ENCODE measurements around the gene HOXD11. TPM values are rescaled to one million over a fixed set of nuclear protein-coding genes. Genes with fewer than 3 reads are reported as not detected.

HOXD11 gene
- total and polyA plus RNA-seq, 2 of the 4 experiments (the other 2 are of a cell fraction) = not detected

DNA sequence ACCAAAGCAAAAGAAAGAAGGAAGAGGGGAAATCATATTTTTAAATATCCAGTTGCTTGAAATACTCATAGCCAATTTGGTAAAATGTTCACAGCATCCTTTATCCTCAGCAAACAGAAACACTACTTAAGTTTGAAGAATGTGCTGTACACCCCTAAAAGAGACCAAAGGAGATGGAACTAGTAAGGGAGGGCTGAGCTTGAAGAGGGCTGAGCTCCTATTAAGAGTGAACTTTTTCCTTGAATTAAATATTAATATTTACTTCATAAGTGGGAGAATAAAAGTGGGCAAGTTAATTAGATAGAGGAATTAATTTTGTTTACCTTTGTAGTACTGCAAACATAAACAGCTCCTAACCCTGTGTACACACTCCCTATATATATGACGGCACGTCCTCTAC is 30.3 kb upstream of the HOXD11 start:
- CTCF ChIA-PET = no interaction called here
- POLR2A ChIA-PET (ENCODE audit: unreplicated experiment) = no interaction called here
- H3K36me3 ChIP-seq (ENCODE audit: control insufficient read depth, insufficient read depth, low read length) = no peaks in the 10 kb centered on the region
- H2BK120ac ChIP-seq (ENCODE audit: low read depth, low read length) = no peak overlapping the region
- H3K4me2 ChIP-seq (ENCODE audit: low read depth, low read length) = no peak overlapping the region
- peaks cover 1% of the 10 kb centered on the region for H3K4me1 ChIP-seq (ENCODE audit: control insufficient read depth, insufficient read depth, low read length)
- no peak overlapping the region for H3K27ac ChIP-seq (ENCODE audit: insufficient read depth, low read length)
- no CpG with 5 or more reads among the region's 2 CpGs for WGBS, 2 experiments (ENCODE audit: extremely low coverage in 2 of 2, insufficient read length in 1 of 2)
- H2AFZ ChIP-seq (replicated peaks; ENCODE audit: low read length, poor library complexity) = no peak overlapping the region
- H2AK9ac ChIP-seq (replicated peaks; ENCODE audit: low read depth, low read length, poor library complexity) = no peak overlapping the region
- H4K8ac ChIP-seq (ENCODE audit: low read depth in 2 of 2, low read length in 2 of 2) = no peak overlapping the region
- H3K9me3 ChIP-seq (ENCODE audit: control insufficient read depth, insufficient read depth, low read length) = peaks cover 20% of the 10 kb centered on the region
- H3K23ac ChIP-seq (ENCODE audit: low read depth, low read length) = no peak overlapping the region
- H3K14ac ChIP-seq (replicated peaks; ENCODE audit: low read depth, low read length) = no peak overlapping the region
- H4K20me1 ChIP-seq (ENCODE audit: insufficient read depth, low read length) = peaks cover 3% of the 10 kb centered on the region; the same call in 1 of the 2 replicates
- in situ Hi-C loops (cut with MboI; ENCODE audit: low sequenced_read_pairs) = loop anchor here (25.0 kb wide), 2 partner anchors 1039 to 1339 kb away; no protein-coding TSS in a partner anchor
- no peaks in the 10 kb centered on the region for H3K79me1 ChIP-seq (ENCODE audit: low read depth in 1 of 2, low read length in 2 of 2)
- no peak overlapping the region for H4K5ac ChIP-seq (ENCODE audit: low read depth, low read length)
- intact Hi-C loops (cut with micrococcal nuclease) = no loop called here
- H3K27me3 ChIP-seq (ENCODE audit: control insufficient read depth, insufficient read depth, low read length) = peaks cover 84% of the 10 kb centered on the region
- no peak overlapping the region for H3K9ac ChIP-seq (ENCODE audit: low read depth, low read length)
- BruUV-seq (replicated peaks) = no TSS peak
- H2AK5ac ChIP-seq (ENCODE audit: low read depth, low read length) = no peak overlapping the region
- H3K18ac ChIP-seq (ENCODE audit: low read depth, low read length) = no peak overlapping the region
- ATAC-seq (ENCODE audit: low read depth) (no peak), DNase-seq (no peak)
- H3K4ac ChIP-seq (ENCODE audit: low read depth, low read length) = no peak overlapping the region
- no peak overlapping the region for H2BK15ac ChIP-seq (ENCODE audit: low read depth, low read length)
- TF ChIP-seq RAD21 (IDR thresholded peaks at IDR 0.05; ENCODE audit: low read length) = no peak
- TF ChIP-seq BHLHE40 (IDR thresholded peaks at IDR 0.05; ENCODE audit: low read depth, low read length) = no peak
- TF ChIP-seq FOS (IDR thresholded peaks at IDR 0.05; ENCODE audit: low read depth, low read length) = no peak
- no peak for TF ChIP-seq CTCF (conservative IDR thresholded peaks at IDR 0.05; ENCODE audit: low read depth, low read length)
- no peak for TF ChIP-seq RFX5 (IDR thresholded peaks at IDR 0.05; ENCODE audit: low read depth, low read length)
- no peak for TF ChIP-seq POLR2A (IDR thresholded peaks at IDR 0.05; ENCODE audit: low read depth, low read length)
- no peak for TF ChIP-seq MAFK (IDR thresholded peaks at IDR 0.05; ENCODE audit: low read depth, low read length)
- TF ChIP-seq MXI1 (IDR thresholded peaks at IDR 0.05; ENCODE audit: borderline replicate concordance, low read depth, low read length) = no peak
- TF ChIP-seq SMC3 (IDR thresholded peaks at IDR 0.05; ENCODE audit: low read depth, low read length) = no peak
- TF ChIP-seq, protein P1, sequence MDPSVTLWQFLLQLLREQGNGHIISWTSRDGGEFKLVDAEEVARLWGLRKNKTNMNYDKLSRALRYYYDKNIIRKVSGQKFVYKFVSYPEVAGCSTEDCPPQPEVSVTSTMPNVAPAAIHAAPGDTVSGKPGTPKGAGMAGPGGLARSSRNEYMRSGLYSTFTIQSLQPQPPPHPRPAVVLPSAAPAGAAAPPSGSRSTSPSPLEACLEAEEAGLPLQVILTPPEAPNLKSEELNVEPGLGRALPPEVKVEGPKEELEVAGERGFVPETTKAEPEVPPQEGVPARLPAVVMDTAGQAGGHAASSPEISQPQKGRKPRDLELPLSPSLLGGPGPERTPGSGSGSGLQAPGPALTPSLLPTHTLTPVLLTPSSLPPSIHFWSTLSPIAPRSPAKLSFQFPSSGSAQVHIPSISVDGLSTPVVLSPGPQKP (IDR thresholded peaks at IDR 0.05; ENCODE audit: borderline replicate concordance, low read depth, low read length) = no peak
- TF ChIP-seq CHD1 (IDR thresholded peaks at IDR 0.05; ENCODE audit: low read depth, low read length) = no peak
- TF ChIP-seq USF2 (IDR thresholded peaks at IDR 0.05; ENCODE audit: low read depth, low read length) = no peak
- no peak for TF ChIP-seq CEBPB (IDR thresholded peaks at IDR 0.05; ENCODE audit: low read depth, low read length)
- TF ChIP-seq NFE2L2 (IDR thresholded peaks at IDR 0.05; ENCODE audit: low read depth, low read length) = no peak
- TF ChIP-seq RCOR1 (IDR thresholded peaks at IDR 0.05; ENCODE audit: insufficient replicate concordance, low read length) = no peak
- TF ChIP-seq MAZ (IDR thresholded peaks at IDR 0.05; ENCODE audit: borderline replicate concordance, low read depth, low read length) = no peak
- no peaks in the 10 kb centered on the region for H3K9me1 ChIP-seq (ENCODE audit: insufficient read depth, low read length)
- no peak overlapping the region for H2BK5ac ChIP-seq (ENCODE audit: low read depth, low read length, poor library complexity, severe bottlenecking)
- H2BK20ac ChIP-seq (ENCODE audit: low read depth, low read length) = no peak overlapping the region
- no peak overlapping the region for H3K56ac ChIP-seq (ENCODE audit: extremely low read depth, insufficient read depth, low read length)
- dilution Hi-C loops (cut with HindIII; ENCODE audit: low sequenced_read_pairs, unreplicated experiment) = no loop called here
- no peak overlapping the region for H4K91ac ChIP-seq (ENCODE audit: insufficient read depth, low read depth, low read length)
- H3K4me3 ChIP-seq (ENCODE audit: insufficient read depth, low read depth, low read length) = no peak overlapping the region
